GM12801 (cell line): ENCODE results near the gene PURB.

Experiments
- TF ChIP-seq, protein P1 (sequence below): IDR thresholded peaks from one replicate; pipeline ENCODE4 v1.5.1; 2011; ENCODE audit warnings: control low read depth; ENCODE audit not compliant: insufficient read length; ENCODE audit errors: extremely low read depth

The PURB gene

DNA sequence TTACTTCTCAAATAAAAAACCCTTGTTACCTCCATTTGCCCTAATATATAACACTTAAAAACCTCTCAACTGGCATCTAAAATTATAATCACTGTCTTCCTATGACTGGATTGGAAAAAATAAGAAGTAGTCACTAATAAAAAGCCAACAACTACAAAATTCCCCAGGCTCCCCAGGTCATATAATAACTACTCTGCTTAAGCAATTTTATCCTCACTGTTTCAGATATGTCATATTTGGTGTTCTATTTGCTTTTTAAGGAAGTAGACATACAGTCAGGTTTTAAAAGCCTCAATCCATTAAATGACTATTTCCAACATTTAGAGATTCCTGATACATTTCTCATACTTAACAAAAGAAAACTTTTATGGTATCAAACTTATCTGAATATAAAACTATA, 39.9 kb downstream of the PURB start:
- TF ChIP-seq, protein P1, sequence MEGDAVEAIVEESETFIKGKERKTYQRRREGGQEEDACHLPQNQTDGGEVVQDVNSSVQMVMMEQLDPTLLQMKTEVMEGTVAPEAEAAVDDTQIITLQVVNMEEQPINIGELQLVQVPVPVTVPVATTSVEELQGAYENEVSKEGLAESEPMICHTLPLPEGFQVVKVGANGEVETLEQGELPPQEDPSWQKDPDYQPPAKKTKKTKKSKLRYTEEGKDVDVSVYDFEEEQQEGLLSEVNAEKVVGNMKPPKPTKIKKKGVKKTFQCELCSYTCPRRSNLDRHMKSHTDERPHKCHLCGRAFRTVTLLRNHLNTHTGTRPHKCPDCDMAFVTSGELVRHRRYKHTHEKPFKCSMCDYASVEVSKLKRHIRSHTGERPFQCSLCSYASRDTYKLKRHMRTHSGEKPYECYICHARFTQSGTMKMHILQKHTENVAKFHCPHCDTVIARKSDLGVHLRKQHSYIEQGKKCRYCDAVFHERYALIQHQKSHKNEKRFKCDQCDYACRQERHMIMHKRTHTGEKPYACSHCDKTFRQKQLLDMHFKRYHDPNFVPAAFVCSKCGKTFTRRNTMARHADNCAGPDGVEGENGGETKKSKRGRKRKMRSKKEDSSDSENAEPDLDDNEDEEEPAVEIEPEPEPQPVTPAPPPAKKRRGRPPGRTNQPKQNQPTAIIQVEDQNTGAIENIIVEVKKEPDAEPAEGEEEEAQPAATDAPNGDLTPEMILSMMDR = no peak

DNA sequence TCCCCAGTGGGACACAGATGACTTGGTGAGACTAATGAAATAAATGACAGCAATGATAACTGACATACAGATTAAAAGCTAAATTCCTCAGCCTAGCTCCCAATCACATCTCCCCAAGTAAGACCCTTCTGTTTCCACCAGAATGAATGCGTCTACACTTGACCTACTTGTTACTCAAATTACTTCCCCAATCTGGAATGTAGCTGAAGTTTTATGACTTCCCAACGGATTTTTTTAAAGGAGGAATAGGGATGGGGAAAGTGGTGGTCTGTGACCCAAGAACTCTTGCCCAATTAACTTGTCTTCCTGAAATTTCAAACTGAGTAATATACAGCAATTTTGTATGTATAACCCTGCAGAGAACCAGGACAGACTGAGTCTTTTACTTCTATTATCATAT, 46.6 kb downstream of the PURB start:
- TF ChIP-seq, protein P1 = no peak

DNA sequence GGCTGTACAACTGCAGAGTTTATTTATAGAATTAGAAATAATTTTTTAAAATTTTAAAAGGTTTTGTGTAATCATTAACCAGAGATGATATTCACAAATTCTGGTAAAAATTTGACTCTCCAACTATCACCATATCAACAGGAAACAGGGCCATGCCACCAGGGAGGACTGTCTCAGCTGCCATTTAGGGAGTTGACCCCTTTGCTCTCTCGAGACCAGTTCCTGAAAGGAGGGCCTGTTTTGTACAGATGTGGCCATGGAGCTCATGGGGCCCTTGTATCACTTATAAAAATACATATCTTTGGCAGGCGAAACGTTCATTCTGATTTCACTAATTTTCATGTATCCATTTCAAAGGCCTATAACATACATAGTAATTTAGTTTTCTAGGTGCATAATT, 57.8 kb downstream of the PURB start:
- TF ChIP-seq, protein P1 = no peak
